Measurements from ENCODE around the gene AP5S1. TPM values are rescaled to one million over a fixed set of nuclear protein-coding genes. Genes with fewer than 3 reads are reported as not detected.

Gene AP5S1
- total and polyA plus RNA-seq, 9 of the 15 experiments (the other 6 are each of a cell fraction or from before 2014, with no cell fraction given), result 2.6 to 8.8 (median 4.4) TPM

- TF ChIP-seq ZNF318 (IDR thresholded peaks at IDR 0.05; ENCODE audit: borderline replicate concordance in 1 of 2, low read depth in 1 of 2) (no peak), ZNF140 (CRISPR knock-in tag; IDR thresholded peaks at IDR 0.05) (no peak), KDM5B (IDR thresholded peaks at IDR 0.05; ENCODE audit: insufficient replicate concordance, low read depth, low read length) (peak; percentile 4), PPARD (CRISPR knock-in tag; IDR thresholded peaks at IDR 0.05) (no peak), ZNF589 (CRISPR knock-in tag; IDR thresholded peaks at IDR 0.05; ENCODE audit: low read depth) (no peak), HNRNPH1 (optimal IDR thresholded peaks at IDR 0.05; ENCODE audit: low read depth, low read length) (no peak), RBM14 (IDR thresholded peaks at IDR 0.05; ENCODE audit: borderline replicate concordance, insufficient read depth, low read depth, low read length) (no peak), CBX5 (IDR thresholded peaks at IDR 0.05; ENCODE audit: borderline replicate concordance, low read depth) (no peak), ZBTB40 (IDR thresholded peaks at IDR 0.05) (no peak), ZBTB40 (CRISPR knock-in tag; IDR thresholded peaks at IDR 0.05) (no peak)
Observed at GRCh38 chr20:3784216-3784853, 36.0 kb upstream of the AP5S1 start (continued).

Measured in K562 (cell line).